AG08395 (cell line): ENCODE results near the gene TTC23.
"Not testable (repeated sequence)": the region's sequence is repeated elsewhere in the genome, so short reads cannot be mapped to it uniquely, and the experiment has no call there.

Experiments used
- DNase-seq: peaks from one replicate; pipeline ENCODE4 v3.0.0; 2012; ENCODE audit warnings: mixed read lengths, low spot score

Gene TTC23

GRCh38 chr15:99197856-99198255, 51.5 kb downstream of the TTC23 start:
- no peak for DNase-seq

- not testable (repeated sequence) for DNase-seq
Measured at GRCh38 chr15:99192181-99192580, 57.2 kb downstream of the TTC23 start.

- DNase-seq: no peak
Measured at GRCh38 chr15:99187936-99188335, 61.4 kb downstream of the TTC23 start.

- no peak for DNase-seq
Measured at GRCh38 chr15:99185414-99186130, 63.8 kb downstream of the TTC23 start.

- no peak for DNase-seq
Measured at GRCh38 chr15:99182791-99183190, 66.6 kb downstream of the TTC23 start.

GRCh38 chr15:99181545-99181971, 67.8 kb downstream of the TTC23 start:
- no peak for DNase-seq

GRCh38 chr15:99180964-99181306, 68.4 kb downstream of the TTC23 start:
- no peak for DNase-seq

- no peak for DNase-seq
Measured at GRCh38 chr15:99180086-99180963, 69.1 kb downstream of the TTC23 start.

- no peak for DNase-seq
Measured at GRCh38 chr15:99177679-99178078, 71.7 kb downstream of the TTC23 start.

GRCh38 chr15:99176757-99177156, 72.6 kb downstream of the TTC23 start:
- peak; percentile 18 for DNase-seq

GRCh38 chr15:99174567-99175395, 74.6 kb downstream of the TTC23 start:
- DNase-seq: no peak

GRCh38 chr15:99172989-99173388, 76.4 kb downstream of the TTC23 start:
- no peak for DNase-seq

- DNase-seq: no peak
Measured at GRCh38 chr15:99172171-99172570, 77.2 kb downstream of the TTC23 start.

GRCh38 chr15:99170476-99171065, 78.8 kb downstream of the TTC23 start:
- no peak for DNase-seq

GRCh38 chr15:99169769-99170311, 79.5 kb downstream of the TTC23 start:
- peak; percentile 40 for DNase-seq

- no peak for DNase-seq
Measured at GRCh38 chr15:99168601-99169580, 80.5 kb downstream of the TTC23 start.

- DNase-seq: no peak
Measured at GRCh38 chr15:99167640-99168039, 81.7 kb downstream of the TTC23 start.

- no peak for DNase-seq
Measured at GRCh38 chr15:99167201-99167600, 82.2 kb downstream of the TTC23 start.

- DNase-seq: no peak
Measured at GRCh38 chr15:99165956-99166689, 83.3 kb downstream of the TTC23 start.
